Duodenal mucosa (tissue), 2 donors: ENCODE measurements around the gene ATG7.

Experiments
- H3K27ac ChIP-seq: one replicate; pipeline ENCODE4 v1.7.0; 2013; ENCODE audit warnings: low read depth, low read length
- H3K27me3 ChIP-seq, 2 donors: one replicate each; pipeline ENCODE4 v1.7.0; 2013; ENCODE audit warnings: low read length in 2 of 2, control low read depth in 1 of 2; ENCODE audit not compliant: insufficient read depth in 2 of 2, control insufficient read depth in 1 of 2
- H3K36me3 ChIP-seq, 2 donors: one replicate each; pipeline ENCODE4 v1.7.0; 2013; ENCODE audit warnings: low read length in 2 of 2, control low read depth in 1 of 2; ENCODE audit not compliant: insufficient read depth in 2 of 2, control insufficient read depth in 1 of 2
- H3K4me1 ChIP-seq, 2 donors: one replicate each; pipeline ENCODE4 v1.7.0; 2013; ENCODE audit warnings: low read length in 2 of 2, control low read depth in 1 of 2; ENCODE audit not compliant: insufficient read depth in 2 of 2, control insufficient read depth in 1 of 2
- H3K4me3 ChIP-seq, 2 donors: one replicate each; pipeline ENCODE4 v1.7.0; 2013; ENCODE audit warnings: low read length in 2 of 2, low read depth in 1 of 2
- H3K9ac ChIP-seq, 2 donors: one replicate each; pipeline ENCODE4 v1.7.0; 2013; ENCODE audit warnings: low read length in 2 of 2, low read depth in 1 of 2
- H3K9me3 ChIP-seq, 2 donors: one replicate each; pipeline ENCODE4 v1.7.0; 2013; ENCODE audit warnings: low read length in 2 of 2, control low read depth in 1 of 2; ENCODE audit not compliant: control insufficient read depth in 1 of 2

The ATG7 gene

GRCh38 chr3:11554236-11554610, 282.0 kb downstream of the ATG7 start:
- Histone ChIP-seq H3K27ac (no peak overlapping the region), H3K9me3 (no peaks in the 10 kb centered on the region), H3K4me3 (no peak overlapping the region), H3K4me1 (peaks cover 9 to 16% of the 10 kb centered on the region in 2 donors), H3K27me3 (no peaks in the 10 kb centered on the region), H3K9ac (no peak overlapping the region), H3K36me3 (peaks cover 25 to 47% of the 10 kb centered on the region in 2 donors)

- H3K9ac ChIP-seq = no peak overlapping the region
- peaks cover 25 to 52% of the 10 kb centered on the region in 2 donors for H3K36me3 ChIP-seq
- H3K4me3 ChIP-seq = no peak overlapping the region
- peaks cover 11 to 18% of the 10 kb centered on the region in 2 donors for H3K4me1 ChIP-seq
- no peaks in the 10 kb centered on the region for H3K27me3 ChIP-seq
- no peak overlapping the region for H3K27ac ChIP-seq
- no peaks in the 10 kb centered on the region for H3K9me3 ChIP-seq
Measured at GRCh38 chr3:11554666-11555065, 282.5 kb downstream of the ATG7 start.

- Histone ChIP-seq H3K4me3 (no peak overlapping the region), H3K27ac (no peak overlapping the region), H3K4me1 (peaks cover 15 to 24% of the 10 kb centered on the region in 2 donors)
Measured at GRCh38 chr3:11555211-11555782, 283.1 kb downstream of the ATG7 start.

DNA sequence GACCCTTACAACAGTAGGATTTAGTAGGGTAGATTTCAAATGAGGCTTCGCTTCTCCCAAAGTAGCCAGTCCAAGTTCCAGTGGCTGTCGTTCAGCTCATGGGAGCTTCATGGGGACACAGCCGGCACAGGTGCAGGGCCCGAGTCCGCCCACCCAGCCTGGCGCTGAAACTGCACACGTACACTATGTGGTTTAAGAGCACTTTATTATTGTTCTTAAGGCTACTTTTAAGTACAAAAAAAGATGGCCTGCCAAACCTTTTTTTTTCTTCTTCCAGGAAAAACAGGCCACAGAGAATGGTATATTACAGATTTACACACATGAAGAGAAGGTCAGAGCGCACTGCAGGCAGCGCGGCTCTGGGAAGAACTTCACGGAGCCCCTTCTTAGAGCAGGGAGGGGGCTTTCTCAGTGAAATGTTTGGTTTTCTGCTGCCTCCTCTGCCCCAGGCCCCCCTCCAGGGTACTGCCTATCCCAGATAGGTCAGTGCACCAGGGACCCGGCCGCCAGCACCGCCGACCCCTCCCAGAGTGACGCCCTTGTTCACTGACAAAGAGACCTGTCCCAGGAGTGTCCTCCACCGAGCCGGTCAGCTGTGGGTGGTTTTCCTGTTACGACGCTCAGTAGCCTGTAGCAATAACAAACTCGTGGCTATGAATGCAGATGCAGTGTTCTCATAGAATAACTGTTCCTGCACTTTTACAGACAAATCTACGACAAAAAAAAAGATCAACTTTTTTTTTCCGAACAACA, 283.9 kb downstream of the ATG7 start:
- H3K27ac ChIP-seq = no peak overlapping the region
- H3K9ac ChIP-seq = no peak overlapping the region
- H3K9me3 ChIP-seq = no peaks in the 10 kb centered on the region
- peaks cover 25 to 63% of the 10 kb centered on the region in 2 donors for H3K36me3 ChIP-seq
- no peak overlapping the region for H3K4me3 ChIP-seq
- no peaks in the 10 kb centered on the region for H3K27me3 ChIP-seq
- peaks cover 15 to 29% of the 10 kb centered on the region in 2 donors for H3K4me1 ChIP-seq

More at GRCh38 chr3:11555211-11555782, 283.1 kb downstream of the ATG7 start:
- Histone ChIP-seq H3K27me3 (no peaks in the 10 kb centered on the region), H3K36me3 (peaks cover 25 to 57% of the 10 kb centered on the region in 2 donors), H3K9me3 (no peaks in the 10 kb centered on the region), H3K9ac (no peak overlapping the region)

GRCh38 chr3:11556851-11557644, 284.9 kb downstream of the ATG7 start:
- no peaks in the 10 kb centered on the region for H3K9me3 ChIP-seq
- H3K4me1 ChIP-seq = peaks cover 15 to 29% of the 10 kb centered on the region in 2 donors
- H3K4me3 ChIP-seq = no peak overlapping the region
- peaks cover 25 to 69% of the 10 kb centered on the region in 2 donors for H3K36me3 ChIP-seq
- H3K27ac ChIP-seq = no peak overlapping the region
- H3K27me3 ChIP-seq = no peaks in the 10 kb centered on the region
- H3K9ac ChIP-seq = no peak overlapping the region

DNA sequence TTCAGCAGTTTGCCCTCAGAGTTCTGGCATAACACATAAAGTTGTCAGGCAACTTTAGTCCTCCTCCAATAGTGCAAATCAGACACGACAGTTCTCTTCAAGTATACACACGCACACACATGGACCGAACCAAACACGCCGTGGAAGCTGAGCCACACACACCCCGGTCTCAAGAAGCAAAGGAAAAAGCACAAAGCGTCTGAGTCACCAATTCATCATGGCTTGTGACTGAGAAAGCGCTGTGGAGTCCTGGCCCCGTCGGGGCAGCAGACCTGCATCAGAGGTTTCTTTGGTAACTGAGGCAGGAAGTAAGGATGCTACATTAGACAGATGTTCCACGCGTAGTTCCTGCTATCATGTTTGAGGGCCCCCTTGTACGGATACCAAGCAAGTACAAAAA, 285.8 kb downstream of the ATG7 start:
- no peaks in the 10 kb centered on the region for H3K27me3 ChIP-seq
- H3K9me3 ChIP-seq = no peaks in the 10 kb centered on the region
- H3K9ac ChIP-seq = no peak overlapping the region
- no peak overlapping the region for H3K4me3 ChIP-seq
- peaks cover 27 to 75% of the 10 kb centered on the region in 2 donors for H3K36me3 ChIP-seq
- peaks cover 15 to 29% of the 10 kb centered on the region in 2 donors for H3K4me1 ChIP-seq
- H3K27ac ChIP-seq = no peak overlapping the region

DNA sequence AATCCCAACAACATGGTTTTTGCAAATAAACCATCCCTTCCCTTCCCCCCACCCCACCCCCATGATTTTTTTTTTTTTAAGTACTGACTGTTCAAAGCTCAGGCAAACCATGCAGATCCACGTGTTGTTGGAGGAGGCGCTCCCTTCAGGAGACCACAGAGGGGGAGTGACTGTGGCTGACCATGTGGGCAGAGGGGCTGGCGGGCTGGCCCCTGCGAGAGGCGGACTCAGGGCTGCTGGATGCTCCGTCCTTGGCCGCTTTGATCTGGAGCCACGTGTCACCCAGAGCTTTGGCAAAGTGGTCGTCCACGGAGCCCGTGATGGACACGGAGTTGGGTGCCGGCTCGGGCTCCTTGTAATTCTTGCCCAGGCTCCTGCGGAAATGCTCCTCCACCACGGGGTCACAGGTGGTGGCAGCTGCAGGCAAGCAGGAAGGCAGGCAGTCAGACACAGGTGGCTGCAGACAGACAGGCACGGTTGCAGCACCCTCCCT, 286.3 kb downstream of the ATG7 start:
- Histone ChIP-seq H3K27ac (no peak overlapping the region), H3K9ac (no peak overlapping the region), H3K27me3 (no peaks in the 10 kb centered on the region), H3K9me3 (no peaks in the 10 kb centered on the region), H3K36me3 (peaks cover 32 to 75% of the 10 kb centered on the region in 2 donors), H3K4me1 (peaks cover 15 to 28% of the 10 kb centered on the region in 2 donors), H3K4me3 (no peak overlapping the region)

DNA sequence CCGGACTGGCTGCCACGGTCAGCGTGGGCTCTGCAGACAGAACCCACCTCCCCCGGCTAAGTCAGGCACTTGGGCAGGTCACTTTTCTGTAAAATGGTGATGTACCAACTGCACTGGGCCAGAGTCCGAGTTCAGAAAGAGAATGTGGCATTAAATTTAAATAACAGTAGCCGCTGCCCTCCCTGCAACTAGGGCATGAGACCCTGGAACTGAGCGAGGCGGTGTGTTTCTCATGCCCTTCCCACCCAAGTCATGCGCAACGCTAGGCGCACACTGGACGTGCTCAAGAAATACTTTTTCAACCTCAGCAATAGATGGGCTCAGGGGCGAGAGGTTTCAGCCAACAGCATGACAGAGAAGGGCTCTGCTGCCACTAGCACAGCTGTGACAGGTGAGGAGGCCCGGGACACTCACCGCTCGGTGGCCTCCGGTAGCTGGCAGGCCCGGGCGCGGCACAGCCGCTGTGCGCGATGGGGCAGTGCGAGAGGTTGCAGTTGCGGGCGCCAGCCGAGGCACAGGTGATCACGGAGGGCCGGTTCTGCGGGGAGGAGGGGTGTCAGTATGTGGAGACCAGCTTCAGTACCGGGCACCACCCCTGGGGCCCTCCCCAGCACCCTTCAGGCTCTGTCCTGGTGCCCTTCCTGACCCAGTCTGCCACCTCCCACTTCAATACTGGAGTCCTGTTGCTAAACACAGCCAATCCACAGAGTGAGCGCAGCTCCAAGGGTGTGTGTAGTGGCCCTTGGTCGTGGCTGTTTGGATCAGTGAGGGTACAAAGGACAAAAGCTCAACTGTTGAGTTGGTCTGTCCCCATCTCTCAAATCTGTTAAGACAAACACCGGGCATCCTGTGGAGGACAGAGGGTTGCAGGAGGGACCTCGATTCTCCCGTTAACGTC, 287.0 kb downstream of the ATG7 start:
- Histone ChIP-seq H3K36me3 (peaks cover 36 to 74% of the 10 kb centered on the region in 2 donors), H3K27me3 (no peaks in the 10 kb centered on the region), H3K4me3 (no peak overlapping the region), H3K4me1 (peaks cover 15 to 21% of the 10 kb centered on the region in 2 donors), H3K27ac (no peak overlapping the region), H3K9me3 (no peaks in the 10 kb centered on the region), H3K9ac (no peak overlapping the region)

DNA sequence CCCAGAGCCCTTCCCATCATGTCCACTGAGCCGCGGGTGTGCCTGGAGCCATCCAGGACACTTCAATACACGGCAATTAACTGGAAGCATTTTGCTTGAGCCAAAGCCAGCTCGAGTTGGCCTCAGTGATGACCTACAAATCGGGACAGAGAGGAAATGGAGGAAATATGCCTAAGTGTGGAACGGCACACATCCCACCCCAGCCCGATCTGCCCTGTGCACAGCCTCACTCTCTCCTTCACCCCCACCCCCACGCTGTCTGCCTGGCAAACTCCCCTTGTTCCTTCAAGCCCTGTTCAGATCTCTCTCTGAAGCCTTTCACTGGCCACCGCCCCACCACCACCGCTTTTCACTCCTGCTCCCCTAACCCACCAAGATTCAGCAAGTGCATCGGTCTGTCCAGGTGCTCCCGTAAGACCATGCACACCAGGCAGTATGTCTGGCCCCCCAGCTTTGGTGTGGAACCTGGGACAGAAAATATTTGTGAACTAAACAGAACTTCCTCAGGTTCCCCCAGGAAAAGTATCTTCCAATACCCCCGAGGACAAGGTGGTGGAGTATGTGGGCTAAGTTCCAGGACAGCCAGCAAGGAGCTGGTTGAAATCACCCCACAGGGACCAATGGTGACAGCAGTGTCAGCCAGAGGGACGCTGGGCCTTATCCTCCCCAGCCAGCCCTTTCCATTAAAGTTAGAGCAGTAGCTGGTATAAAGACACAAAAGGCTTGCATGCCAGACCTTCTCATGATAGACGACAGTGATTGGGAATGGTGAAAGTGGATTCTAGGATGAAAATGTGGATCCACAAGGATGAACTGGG, 287.8 kb downstream of the ATG7 start:
- Histone ChIP-seq H3K9me3 (no peaks in the 10 kb centered on the region), H3K27me3 (no peaks in the 10 kb centered on the region), H3K27ac (no peak overlapping the region), H3K36me3 (peaks cover 31 to 69% of the 10 kb centered on the region in 2 donors), H3K4me1 (peaks cover 15 to 21% of the 10 kb centered on the region in 2 donors), H3K4me3 (no peak overlapping the region), H3K9ac (no peak overlapping the region)
